KG1 (cell line): ENCODE results near the gene PJA2.

Experiments
- DNase-seq: peaks from one replicate; lab custom pipeline; 2025; lab: John Stamatoyannopoulos, UW

Gene PJA2

DNA sequence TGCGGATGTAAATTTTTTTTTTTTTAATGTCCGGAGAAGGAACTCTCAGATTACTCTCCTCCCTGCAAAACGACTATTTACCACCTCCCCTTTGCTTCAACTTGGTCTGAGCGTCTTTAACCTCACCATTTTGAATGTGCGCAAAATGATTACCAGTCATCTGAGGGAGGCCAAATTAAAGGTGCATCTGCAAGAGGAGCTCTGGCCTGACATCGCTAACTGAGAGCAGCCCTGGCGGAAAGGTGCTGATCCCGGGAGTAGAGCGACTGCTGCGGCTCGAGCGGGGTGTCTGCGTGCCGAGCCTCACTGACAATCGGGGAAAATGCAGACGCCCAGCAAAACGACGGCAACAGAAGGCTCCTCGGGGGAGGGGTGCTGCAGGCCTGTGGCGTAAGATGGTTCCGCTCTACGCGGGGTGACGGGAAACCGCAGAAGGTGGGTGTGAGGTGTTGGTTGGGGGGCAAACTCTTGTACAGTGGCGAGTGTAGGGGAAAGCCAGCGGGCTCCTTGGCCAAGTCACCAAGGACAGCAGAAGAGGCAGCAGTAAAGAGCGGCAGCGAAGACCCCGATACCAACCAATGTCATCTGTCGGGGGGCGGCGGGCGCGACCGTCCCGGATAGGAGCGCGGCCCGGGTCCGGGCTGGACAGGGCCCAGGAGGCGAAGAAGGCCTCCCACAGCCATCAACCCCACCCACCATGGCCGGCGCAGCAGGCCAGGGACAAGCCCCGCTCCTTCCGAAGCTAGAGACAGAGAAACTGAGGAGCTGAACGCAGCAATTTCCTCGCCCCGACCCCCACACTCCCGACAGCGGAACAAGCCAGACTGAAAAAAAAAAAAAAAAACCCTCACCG lies 557 bp downstream of the PJA2 start:
- peak; percentile 35 for DNase-seq

- DNase-seq = no peak
Measured at GRCh38 chr5:109407913-109408312, 1.9 kb downstream of the PJA2 start.

- DNase-seq = no peak
Measured at GRCh38 chr5:109406719-109407118, 3.1 kb downstream of the PJA2 start.

DNA sequence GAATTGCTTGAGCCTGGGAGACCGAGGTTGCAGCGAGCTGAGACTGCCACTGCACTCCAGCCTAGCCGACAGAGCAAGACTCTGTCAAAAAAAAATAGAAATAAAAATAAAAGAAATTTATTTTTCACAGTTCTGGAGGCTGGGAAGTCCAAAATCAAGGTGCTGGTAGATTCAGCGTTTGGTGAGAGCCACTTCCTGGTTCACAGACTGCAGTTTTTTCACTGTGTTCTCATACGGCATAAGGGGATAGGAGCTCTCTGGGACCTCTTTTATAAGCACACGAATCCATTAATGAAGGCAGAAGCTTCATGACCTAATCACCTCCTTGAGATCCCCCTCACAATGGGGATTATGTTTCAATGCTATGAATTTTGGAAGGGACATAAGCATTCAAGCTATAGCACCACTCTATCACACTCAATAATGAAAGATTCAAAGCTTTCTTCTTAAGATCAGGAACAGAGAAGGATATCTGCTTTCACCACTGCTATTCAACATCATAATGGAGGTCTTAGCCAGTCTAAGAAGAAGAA lies 5.3 kb downstream of the PJA2 start:
- DNase-seq = no peak

GRCh38 chr5:109403469-109403868 lies 6.3 kb downstream of the PJA2 start:
- DNase-seq = no peak

GRCh38 chr5:109399092-109399759 lies 10.5 kb downstream of the PJA2 start:
- DNase-seq = no peak

DNA sequence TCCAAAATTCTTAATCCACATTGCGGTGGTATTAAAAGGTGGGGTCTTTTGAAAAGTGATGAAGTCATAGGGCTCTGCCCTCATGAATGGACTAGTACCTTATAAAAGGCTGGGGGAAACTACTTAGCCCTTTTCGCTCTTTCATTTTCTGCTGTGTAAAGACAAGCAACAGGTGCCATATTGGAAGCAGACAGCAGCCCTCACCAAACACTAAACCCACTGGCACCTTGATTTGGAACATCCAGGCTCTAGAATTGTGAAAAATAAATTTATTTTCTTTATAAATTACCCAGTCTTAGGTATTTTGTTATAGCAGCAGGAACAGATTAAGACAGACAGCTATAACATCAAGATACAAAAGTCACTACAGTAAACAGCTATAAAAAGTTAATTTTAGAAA lies 12.8 kb downstream of the PJA2 start:
- no peak for DNase-seq

DNA sequence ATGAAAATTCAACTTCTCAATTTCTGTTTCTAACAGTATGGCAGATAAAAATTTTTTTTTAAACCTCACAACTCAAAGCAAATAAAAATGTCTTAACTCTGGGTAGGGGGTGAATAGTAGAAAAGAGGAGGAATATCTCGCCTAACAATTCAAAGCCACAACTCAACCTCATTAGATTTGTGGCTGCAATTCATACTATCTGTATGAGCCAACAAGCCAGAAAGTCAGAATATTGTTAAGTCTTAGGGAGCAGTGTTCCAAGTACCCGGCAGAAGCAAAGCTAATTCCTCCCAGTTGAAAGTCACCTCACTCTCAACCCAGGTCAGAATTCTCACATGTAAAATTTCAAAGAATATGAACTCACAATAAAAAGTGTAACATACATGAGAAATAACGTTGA lies 15.0 kb downstream of the PJA2 start:
- no peak for DNase-seq

- DNase-seq = no peak
Measured at GRCh38 chr5:109390188-109390587, 19.6 kb downstream of the PJA2 start.

DNA sequence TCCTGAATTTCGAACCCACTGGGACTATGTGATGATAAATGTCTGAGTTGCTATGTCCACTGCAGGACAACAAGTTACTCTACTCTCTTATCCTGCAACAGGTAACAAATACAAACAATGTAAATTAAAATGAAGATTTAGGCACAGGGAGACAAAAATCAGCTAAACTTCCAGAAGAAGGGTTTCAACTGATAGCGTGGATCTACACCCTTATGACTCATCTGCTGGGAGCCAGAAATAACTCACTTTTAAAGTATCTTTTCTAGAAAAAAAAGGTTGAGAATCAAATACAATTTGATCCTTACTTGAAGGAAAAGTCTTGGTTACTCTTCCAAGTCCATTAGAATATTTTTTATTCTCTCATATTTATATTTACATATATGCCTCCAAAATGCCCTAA lies 21.4 kb downstream of the PJA2 start:
- DNase-seq = no peak

DNA sequence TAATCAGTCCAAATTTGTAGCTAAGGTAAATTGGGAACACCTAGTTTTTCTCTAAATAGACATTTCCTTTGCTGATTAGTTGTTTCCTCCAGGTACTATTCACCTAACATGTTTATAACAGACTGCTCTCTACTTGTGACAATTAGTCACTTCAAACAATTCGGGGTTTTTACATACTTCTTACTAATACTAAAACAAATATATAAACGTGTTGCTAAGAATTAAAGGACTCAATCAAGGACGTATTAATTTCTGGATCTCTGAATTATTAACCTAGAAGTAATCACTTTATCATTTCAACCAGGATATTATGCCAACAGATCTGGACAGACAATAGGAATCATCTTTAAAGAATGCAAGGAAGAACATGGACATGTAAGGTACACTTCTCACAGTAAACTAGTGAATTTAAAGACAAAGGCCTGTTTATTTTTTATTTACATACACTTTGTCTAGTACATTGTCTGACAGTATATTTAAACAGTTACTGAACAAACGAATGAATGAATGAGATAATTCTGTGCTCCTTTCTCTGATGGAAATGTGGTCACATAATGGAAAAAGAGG lies 22.3 kb downstream of the PJA2 start:
- DNase-seq = no peak

- no peak for DNase-seq
Measured at GRCh38 chr5:109378095-109378494, 31.7 kb downstream of the PJA2 start.

DNA sequence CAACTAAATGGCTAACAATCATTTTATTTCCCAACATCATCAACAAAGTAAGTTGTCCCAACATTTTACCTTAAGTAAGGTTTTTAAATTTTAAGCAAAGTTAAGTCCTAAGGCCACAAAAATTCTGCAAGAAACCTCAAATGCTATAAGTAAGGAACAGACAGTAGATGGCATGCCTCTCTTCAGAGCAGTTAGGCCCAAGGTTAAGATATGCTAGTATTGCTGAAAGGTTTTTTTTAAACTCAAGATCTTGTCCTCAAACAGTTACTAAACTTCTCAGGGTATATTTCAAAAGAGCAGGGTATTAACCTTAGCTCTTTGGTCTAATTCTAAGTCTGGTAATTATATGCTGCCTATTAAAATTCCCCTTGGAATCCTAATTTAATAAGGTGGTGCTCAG lies 35.1 kb downstream of the PJA2 start:
- no peak for DNase-seq

DNA sequence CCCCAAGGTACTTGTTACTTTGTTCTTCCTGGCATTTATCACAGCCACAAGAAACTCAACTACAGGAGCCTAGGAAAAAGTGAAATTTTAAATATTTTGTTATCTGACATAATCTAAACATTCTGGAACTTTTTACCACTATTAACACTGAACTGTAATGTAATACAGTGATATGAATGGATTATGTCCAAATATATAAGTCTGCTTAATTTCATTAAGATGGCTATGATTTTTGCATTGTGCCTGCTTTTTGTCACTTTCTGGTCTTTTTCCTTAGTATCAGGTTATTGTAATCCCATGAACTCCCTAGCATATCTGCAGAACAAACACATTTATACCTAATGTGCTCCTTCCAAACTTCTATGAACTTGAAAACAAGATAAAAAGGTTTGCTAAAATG lies 35.8 kb downstream of the PJA2 start:
- no peak for DNase-seq

GRCh38 chr5:109370343-109370742 lies 39.4 kb downstream of the PJA2 start:
- DNase-seq = no peak

- DNase-seq = no peak
Measured at GRCh38 chr5:109365653-109366052, 44.1 kb downstream of the PJA2 start.

DNA sequence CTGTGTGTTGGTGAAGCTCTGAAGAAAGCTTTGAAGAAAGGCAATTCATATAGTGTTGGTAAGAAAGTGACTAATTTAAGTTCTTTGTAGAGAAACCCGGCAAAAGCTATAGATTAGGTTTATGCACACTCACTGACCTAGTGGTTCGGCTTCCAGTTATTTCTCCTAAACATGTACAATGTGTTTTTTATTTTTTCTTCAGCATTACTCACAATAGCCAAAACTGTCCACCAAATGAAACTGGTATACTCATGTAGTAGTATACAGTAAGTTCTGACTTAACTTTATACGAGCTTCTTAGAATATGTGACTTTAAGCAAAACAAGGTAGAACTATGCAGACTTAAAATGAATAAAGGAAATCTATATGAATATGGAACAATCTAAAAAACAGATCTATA lies 44.8 kb downstream of the PJA2 start:
- no peak for DNase-seq

- no peak for DNase-seq
Measured at GRCh38 chr5:109359642-109360041, 50.1 kb downstream of the PJA2 start.

DNA sequence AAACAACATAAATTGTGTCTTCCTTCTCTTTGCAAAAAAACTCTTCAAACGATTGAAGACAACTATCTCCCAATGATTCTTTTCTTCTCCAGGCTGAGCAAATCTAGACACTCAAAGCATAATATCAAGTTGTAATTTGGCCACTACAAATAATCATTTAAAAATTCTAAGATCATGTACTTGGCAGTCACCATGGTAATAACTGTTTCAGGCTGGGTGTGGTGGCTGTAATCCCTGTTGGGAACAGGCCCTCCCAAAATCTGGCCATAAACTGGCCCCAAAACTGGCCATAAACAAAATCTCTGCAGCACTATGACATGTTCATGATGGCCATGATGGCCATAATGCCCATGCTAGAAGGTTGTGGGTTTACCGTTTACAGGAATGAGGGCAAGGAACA lies 52.0 kb downstream of the PJA2 start:
- no peak for DNase-seq

GRCh38 chr5:109354761-109355160 lies 55.0 kb downstream of the PJA2 start:
- DNase-seq = no peak

GRCh38 chr5:109351988-109352864 lies 57.5 kb downstream of the PJA2 start:
- no peak for DNase-seq
